ENCODE results near the gene ZCCHC14. TPM values are rescaled to one million over a fixed set of nuclear protein-coding genes. Genes with fewer than 3 reads are reported as not detected.
A peak's percentile ranks its signal among the peaks of the same experiment; 100 is the strongest.

ZCCHC14 gene
- total RNA-seq, 4 donors from 2014 or later = 27.7 to 56.1 (median 36.7) TPM

DNA sequence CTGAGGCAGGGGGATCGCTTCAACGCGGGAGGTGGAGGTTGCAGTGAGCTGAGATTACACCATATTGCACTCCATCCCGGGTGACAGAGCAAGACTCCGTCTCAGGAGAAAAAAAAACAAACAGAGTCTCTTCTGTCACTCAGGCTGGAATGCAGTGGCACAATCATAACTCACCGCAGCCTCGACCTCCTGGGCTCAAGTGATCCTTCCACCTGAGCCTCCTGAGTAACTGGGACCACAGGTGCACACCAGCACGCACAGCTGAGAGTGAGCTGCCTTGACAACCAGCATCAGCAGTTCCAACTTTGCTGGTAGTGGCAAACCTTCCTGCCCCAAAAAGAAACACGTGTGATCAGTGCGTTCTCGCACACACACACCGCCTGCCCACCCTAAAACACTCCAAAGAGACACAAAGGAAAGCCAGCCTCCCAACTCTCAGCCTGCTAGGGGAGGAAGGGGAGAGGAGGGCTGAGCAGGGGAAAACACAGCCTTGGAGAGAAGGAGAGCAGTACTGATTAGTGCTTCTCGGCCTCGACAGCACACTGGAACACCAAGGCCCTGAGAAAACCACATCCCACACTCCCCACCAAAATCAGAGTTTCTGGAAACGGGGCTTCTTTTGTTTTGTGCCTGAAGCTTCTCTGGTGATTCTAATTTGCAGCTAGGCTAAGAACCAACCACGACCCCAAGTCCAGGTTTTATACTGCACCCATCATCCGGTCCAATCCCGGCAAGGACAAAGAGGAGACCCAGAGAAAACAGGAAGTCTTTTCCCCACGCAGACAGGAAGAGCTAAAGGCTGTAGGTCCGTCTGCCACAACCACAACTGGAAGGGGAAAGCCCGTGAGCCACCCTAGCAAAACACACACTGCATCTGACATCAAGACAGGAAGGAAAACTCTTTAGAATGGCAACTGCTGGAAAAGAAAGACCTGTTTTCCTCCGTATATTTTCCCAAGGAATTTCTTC lies 28.8 kb downstream of the ZCCHC14 start:
- H3K36me3 ChIP-seq = peaks cover 0 to 3% (median 1%) of the 10 kb centered on the region in 4 donors
- in situ Hi-C loops (cut with MboI; ENCODE audit: low pct_ligation_motif_present in 1 of 4, low pct_unique_long_range_greater_than_20kb in 1 of 4, low sequenced_read_pairs in 3 of 4) (no loop called here), intact Hi-C loops (cut with DNase I; ENCODE audit: low total_unique reads) (loop anchor here (1.0 kb wide), 1 partner anchor 23 kb away; no protein-coding TSS in a partner anchor)
- H3K4me3 ChIP-seq = no peak overlapping the region
- no peak for TF ChIP-seq POLR2A (IDR thresholded peaks at IDR 0.05)
- TF ChIP-seq POLR2AphosphoS5 (IDR thresholded peaks at IDR 0.05) = no peak
- TF ChIP-seq, protein P1, sequence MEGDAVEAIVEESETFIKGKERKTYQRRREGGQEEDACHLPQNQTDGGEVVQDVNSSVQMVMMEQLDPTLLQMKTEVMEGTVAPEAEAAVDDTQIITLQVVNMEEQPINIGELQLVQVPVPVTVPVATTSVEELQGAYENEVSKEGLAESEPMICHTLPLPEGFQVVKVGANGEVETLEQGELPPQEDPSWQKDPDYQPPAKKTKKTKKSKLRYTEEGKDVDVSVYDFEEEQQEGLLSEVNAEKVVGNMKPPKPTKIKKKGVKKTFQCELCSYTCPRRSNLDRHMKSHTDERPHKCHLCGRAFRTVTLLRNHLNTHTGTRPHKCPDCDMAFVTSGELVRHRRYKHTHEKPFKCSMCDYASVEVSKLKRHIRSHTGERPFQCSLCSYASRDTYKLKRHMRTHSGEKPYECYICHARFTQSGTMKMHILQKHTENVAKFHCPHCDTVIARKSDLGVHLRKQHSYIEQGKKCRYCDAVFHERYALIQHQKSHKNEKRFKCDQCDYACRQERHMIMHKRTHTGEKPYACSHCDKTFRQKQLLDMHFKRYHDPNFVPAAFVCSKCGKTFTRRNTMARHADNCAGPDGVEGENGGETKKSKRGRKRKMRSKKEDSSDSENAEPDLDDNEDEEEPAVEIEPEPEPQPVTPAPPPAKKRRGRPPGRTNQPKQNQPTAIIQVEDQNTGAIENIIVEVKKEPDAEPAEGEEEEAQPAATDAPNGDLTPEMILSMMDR (IDR thresholded peaks at IDR 0.05) = no peak
- no peak for TF ChIP-seq EP300 (IDR thresholded peaks at IDR 0.05; ENCODE audit: low read depth)
- WGBS, 2 donors (ENCODE audit: low coverage in 1 of 2) = 35 to 52% methylated on average over 7 to 22 of the region's 22 CpGs
- H3K27ac ChIP-seq = peak overlapping the region; percentile 84 to 96 (median 89)
- H3K4me1 ChIP-seq = peaks cover 33 to 69% (median 48%) of the 10 kb centered on the region in 4 donors
- H3K27me3 ChIP-seq = no peaks in the 10 kb centered on the region
- peak; percentile 31 for DNase-seq
- H3K9me3 ChIP-seq = no peaks in the 10 kb centered on the region

DNA sequence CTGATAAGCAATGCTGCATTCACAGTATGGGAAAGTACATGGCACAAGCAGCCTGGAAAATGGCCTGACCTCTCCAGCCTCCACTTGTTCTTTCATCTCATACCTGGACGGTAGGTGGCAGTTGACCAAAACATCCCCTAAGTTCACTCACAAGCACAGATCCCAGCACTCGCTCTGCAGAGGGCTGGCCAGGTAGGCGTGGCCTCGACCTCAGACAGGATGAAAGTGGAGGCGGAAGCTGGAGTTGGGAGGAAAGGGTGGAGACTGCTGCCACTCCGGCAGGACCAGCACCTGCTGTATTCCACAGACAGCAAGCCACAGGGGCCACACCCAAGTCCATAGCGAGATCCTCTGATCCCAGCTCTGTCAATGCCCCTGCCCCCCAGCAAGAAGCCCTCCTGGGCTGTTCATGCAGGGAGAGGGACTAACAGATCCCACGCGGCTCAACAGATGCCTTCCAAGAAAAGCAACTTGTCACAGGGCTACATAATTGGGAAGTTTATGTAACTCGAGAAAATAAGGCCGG lies 31.3 kb downstream of the ZCCHC14 start:
- H3K4me3 ChIP-seq = no peak overlapping the region
- H3K27ac ChIP-seq = peak overlapping the region; percentile 84 to 96 (median 89)
- DNase-seq = peak; percentile 93
- H3K27me3 ChIP-seq = no peaks in the 10 kb centered on the region
- peaks cover 0 to 11% (median 3%) of the 10 kb centered on the region in 4 donors for H3K36me3 ChIP-seq
- peaks cover 43 to 79% (median 56%) of the 10 kb centered on the region in 4 donors for H3K4me1 ChIP-seq
- intact Hi-C loops (cut with DNase I; ENCODE audit: low total_unique reads) = no loop called here
- in situ Hi-C loops (cut with MboI; ENCODE audit: low pct_ligation_motif_present in 1 of 4, low pct_unique_long_range_greater_than_20kb in 1 of 4, low sequenced_read_pairs in 3 of 4) = no loop called here
- TF ChIP-seq POLR2AphosphoS5 (IDR thresholded peaks at IDR 0.05) (peak; percentile 22 to 50 (median 49)), POLR2A (IDR thresholded peaks at IDR 0.05) (no peak), EP300 (IDR thresholded peaks at IDR 0.05; ENCODE audit: low read depth) (no peak)
- TF ChIP-seq, protein P1 (IDR thresholded peaks at IDR 0.05) = peak; percentile 17 to 77 (median 42)
- 12 to 18% methylated on average over 3 to 11 of the region's 11 CpGs for WGBS, 2 donors (ENCODE audit: low coverage in 1 of 2)
- no peaks in the 10 kb centered on the region for H3K9me3 ChIP-seq

DNA sequence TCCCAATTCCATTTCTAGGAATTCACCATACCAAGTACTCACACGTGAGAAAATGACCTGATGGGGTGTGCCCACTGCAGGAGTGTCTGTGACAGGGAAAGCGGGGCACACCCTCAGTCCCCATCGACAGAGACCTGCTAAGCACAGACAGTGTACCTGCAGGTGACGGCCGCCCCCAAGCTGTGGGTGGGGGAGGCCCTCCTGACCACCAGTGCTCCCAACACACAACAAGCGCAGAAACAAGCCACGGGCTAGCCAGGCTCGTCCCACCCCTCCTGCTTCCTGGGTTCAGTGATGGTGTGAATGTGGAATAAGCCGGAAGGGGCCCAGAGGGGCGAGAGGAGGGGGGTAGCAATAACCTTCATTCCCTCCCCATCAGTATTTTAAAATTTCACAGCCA lies 31.9 kb downstream of the ZCCHC14 start:
- Histone ChIP-seq H3K4me3 (no peak overlapping the region), H3K36me3 (peaks cover 0 to 11% (median 3%) of the 10 kb centered on the region in 4 donors), H3K9me3 (no peaks in the 10 kb centered on the region), H3K27ac (peak overlapping the region; percentile 84 to 96 (median 89)), H3K4me1 (peaks cover 38 to 75% (median 50%) of the 10 kb centered on the region in 4 donors), H3K27me3 (no peaks in the 10 kb centered on the region)
- DNase-seq = no peak
- WGBS, 2 donors (ENCODE audit: low coverage in 1 of 2) = 33 to 65% methylated on average over 3 to 10 of the region's 10 CpGs
- in situ Hi-C loops (cut with MboI; ENCODE audit: low pct_ligation_motif_present in 1 of 4, low pct_unique_long_range_greater_than_20kb in 1 of 4, low sequenced_read_pairs in 3 of 4) = no loop called here
- TF ChIP-seq POLR2A (IDR thresholded peaks at IDR 0.05) = no peak
- intact Hi-C loops (cut with DNase I; ENCODE audit: low total_unique reads) = no loop called here

- intact Hi-C loops (cut with DNase I; ENCODE audit: low total_unique reads) = no loop called here
- WGBS, 2 donors (ENCODE audit: low coverage in 1 of 2) = 87 to 89% methylated on average over 6 to 9 of the region's 9 CpGs
- Histone ChIP-seq H3K4me3 (no peak overlapping the region), H3K27me3 (no peaks in the 10 kb centered on the region), H3K36me3 (peaks cover 0 to 11% (median 5%) of the 10 kb centered on the region in 4 donors), H3K9me3 (no peaks in the 10 kb centered on the region), H3K4me1 (peaks cover 27 to 69% (median 39%) of the 10 kb centered on the region in 4 donors), H3K27ac (no peak overlapping the region)
- in situ Hi-C loops (cut with MboI; ENCODE audit: low pct_ligation_motif_present in 1 of 4, low pct_unique_long_range_greater_than_20kb in 1 of 4, low sequenced_read_pairs in 3 of 4) = no loop called here
- no peak for TF ChIP-seq POLR2AphosphoS5 (IDR thresholded peaks at IDR 0.05)
- TF ChIP-seq POLR2A (IDR thresholded peaks at IDR 0.05) = no peak
- DNase-seq = no peak
Measured at GRCh38 chr16:87459833-87460232, 33.0 kb downstream of the ZCCHC14 start.

- WGBS, 2 donors (ENCODE audit: low coverage in 1 of 2) = 94% methylated on average over 15 of the region's 15 CpGs; no CpG with 5 or more reads in 1 of the 2 donors
Measured at GRCh38 chr16:87459027-87459426, 33.8 kb downstream of the ZCCHC14 start.

More at GRCh38 chr16:87459027-87459426, 33.8 kb downstream of the ZCCHC14 start:
- intact Hi-C loops (cut with DNase I; ENCODE audit: low total_unique reads) (no loop called here), in situ Hi-C loops (cut with MboI; ENCODE audit: low pct_ligation_motif_present in 1 of 4, low pct_unique_long_range_greater_than_20kb in 1 of 4, low sequenced_read_pairs in 3 of 4) (no loop called here)
- H3K9me3 ChIP-seq = no peaks in the 10 kb centered on the region
- no peaks in the 10 kb centered on the region for H3K27me3 ChIP-seq
- DNase-seq = no peak
- no peak for TF ChIP-seq POLR2A (IDR thresholded peaks at IDR 0.05)
- TF ChIP-seq, protein P1 (IDR thresholded peaks at IDR 0.05) = no peak
- TF ChIP-seq EP300 (IDR thresholded peaks at IDR 0.05; ENCODE audit: low read depth) = no peak
- no peak for TF ChIP-seq POLR2AphosphoS5 (IDR thresholded peaks at IDR 0.05)
- no peak overlapping the region for H3K4me3 ChIP-seq
- no peak overlapping the region for H3K27ac ChIP-seq
- peaks cover 21 to 66% (median 32%) of the 10 kb centered on the region in 4 donors for H3K4me1 ChIP-seq
- H3K36me3 ChIP-seq = peaks cover 0 to 11% (median 5%) of the 10 kb centered on the region in 4 donors

All from transverse colon (tissue), 4 donors.